GM12874 (cell line): Measurements from ENCODE around the gene SEMA3A.

Source experiments
- CTCF ChIP-seq: IDR thresholded peaks from 2 replicates; pipeline ENCODE4 v1.5.1; 2011; ENCODE audit warnings: low read depth, mild to moderate bottlenecking, control low read depth, low read length, moderate library complexity; ENCODE audit not compliant: insufficient read depth

SEMA3A gene

GRCh38 chr7:84108119-84108518, 86.5 kb downstream of the SEMA3A start:
- no peak for TF ChIP-seq CTCF

DNA sequence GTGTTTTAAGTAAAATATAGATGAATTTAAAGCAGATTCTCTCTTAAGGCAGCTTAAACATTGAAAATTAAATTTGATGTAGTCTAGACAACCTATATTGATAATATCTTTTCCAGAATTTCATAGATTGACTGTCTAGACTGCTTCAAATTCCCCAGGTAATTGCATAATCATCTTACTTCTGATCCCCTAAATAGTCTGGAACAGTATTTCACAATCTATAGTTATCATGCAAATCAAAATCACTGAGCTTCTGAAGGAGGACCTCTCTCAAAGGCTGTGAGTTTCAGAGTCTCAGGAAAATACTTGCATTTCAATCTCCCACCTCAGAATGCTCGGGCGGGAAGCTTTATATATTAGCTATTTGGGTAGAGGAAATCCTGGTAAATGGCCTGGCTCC, 87.3 kb downstream of the SEMA3A start:
- no peak for TF ChIP-seq CTCF

- no peak for TF ChIP-seq CTCF
Measured at GRCh38 chr7:84106291-84106690, 88.3 kb downstream of the SEMA3A start.

DNA sequence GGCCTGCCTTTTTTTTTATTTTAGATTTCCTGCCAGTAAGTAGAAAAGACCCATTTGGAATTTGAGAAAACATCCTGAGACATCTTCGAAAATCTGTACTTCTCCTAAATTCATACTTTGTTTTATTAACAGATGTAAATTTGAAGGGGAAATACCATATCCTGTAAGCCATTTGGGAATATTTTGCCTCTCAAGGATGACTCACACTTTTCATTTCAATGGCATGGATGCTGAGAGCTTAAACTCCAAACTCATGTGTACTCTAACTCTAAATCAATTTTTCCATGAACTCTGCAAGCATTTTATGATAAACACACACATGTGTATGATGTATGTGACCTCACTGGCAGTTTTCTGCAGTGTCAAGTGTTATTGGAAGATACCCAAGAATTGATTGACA, 89.0 kb downstream of the SEMA3A start:
- no peak for TF ChIP-seq CTCF

- TF ChIP-seq CTCF: no peak
Measured at GRCh38 chr7:84104826-84105225, 89.8 kb downstream of the SEMA3A start.

DNA sequence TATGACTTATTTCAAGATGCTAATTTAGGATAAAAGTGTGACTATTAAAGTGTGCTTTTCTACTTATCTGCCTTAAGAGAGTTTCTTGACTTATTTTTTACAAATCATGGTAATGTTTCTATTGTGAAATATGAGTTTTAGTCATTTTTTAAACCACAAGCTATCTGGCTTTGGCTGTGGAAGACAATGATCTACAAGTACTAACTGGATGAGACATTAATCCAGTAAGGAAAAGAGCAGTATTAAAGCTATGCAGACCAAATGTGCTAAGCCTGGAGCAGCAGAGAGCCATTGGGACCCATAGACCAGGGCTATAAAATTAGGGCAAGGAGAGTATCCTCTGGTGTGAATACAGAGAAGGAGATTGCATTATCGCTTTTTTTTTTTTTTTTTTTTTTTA, 92.4 kb downstream of the SEMA3A start:
- no peak for TF ChIP-seq CTCF

GRCh38 chr7:84100866-84101265, 93.7 kb downstream of the SEMA3A start:
- TF ChIP-seq CTCF: no peak

DNA sequence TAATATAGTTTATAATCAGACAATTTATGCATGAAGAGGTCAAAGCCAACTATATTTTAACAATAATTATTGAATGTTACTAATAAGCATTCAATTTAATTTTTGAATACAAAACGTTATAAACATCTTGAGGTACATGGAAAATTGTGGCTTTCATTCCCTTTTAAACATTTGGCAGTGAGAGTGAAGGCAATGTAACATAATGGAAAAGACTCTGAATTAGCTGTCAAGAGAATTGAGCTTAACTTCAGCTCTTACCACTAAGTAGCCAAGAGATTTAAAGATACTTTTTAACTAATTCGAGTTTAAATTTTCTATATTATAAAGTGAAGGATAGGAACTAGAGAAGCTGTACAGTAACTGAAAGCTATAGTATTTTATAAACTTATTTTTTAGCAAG, 98.6 kb downstream of the SEMA3A start:
- no peak for TF ChIP-seq CTCF
